Neural crest cell (in vitro differentiated cells): Measurements from ENCODE around the gene PPP1R27. TPM values are rescaled to one million over a fixed set of nuclear protein-coding genes. Genes with fewer than 3 reads are reported as not detected.

ENCODE experiments used
- DNase-seq: peaks from one replicate; pipeline ENCODE4 v3.0.0; 2021; ENCODE audit warnings: low read depth, mixed read lengths, low spot score
- H3K27ac Mint-ChIP-seq: one replicate; pipeline ENCODE4 v1.8.0; 2021; ENCODE audit warnings: mild to moderate bottlenecking, mixed read lengths; ENCODE audit not compliant: unreplicated experiment
- H3K27me3 Mint-ChIP-seq: 2 replicates; pipeline ENCODE4 v1.8.0; 2021; ENCODE audit warnings: low read depth, mild to moderate bottlenecking, mixed read lengths
- H3K36me3 Mint-ChIP-seq: 2 replicates; pipeline ENCODE4 v1.8.0; 2021; ENCODE audit warnings: low read depth, mild to moderate bottlenecking, mixed read lengths
- H3K4me1 Mint-ChIP-seq: 2 replicates; pipeline ENCODE4 v1.8.0; 2021; ENCODE audit warnings: mixed read lengths
- H3K4me3 Mint-ChIP-seq: one replicate; pipeline ENCODE4 v1.8.0; 2021; ENCODE audit warnings: mild to moderate bottlenecking, mixed read lengths
- H3K9me3 Mint-ChIP-seq: 2 replicates; pipeline ENCODE4 v1.8.0; 2021; ENCODE audit warnings: mixed read lengths
- total RNA-seq: library from RNA; stranded (reverse); gene quantifications from 2 replicates; pipeline ENCODE4 v1.2.1, GENCODE V29; 2021
- TF ChIP-seq, protein P1 (sequence below): fragments of 200-600 bp; sonication (generic); conservative IDR thresholded peaks from 2 replicates; pipeline ENCODE4 v1.5.0; 2021; ENCODE audit warnings: antibody characterized with exemption, mild to moderate bottlenecking

PPP1R27 gene
- total RNA-seq, 1 donor from 2014 or later: not detected

DNA sequence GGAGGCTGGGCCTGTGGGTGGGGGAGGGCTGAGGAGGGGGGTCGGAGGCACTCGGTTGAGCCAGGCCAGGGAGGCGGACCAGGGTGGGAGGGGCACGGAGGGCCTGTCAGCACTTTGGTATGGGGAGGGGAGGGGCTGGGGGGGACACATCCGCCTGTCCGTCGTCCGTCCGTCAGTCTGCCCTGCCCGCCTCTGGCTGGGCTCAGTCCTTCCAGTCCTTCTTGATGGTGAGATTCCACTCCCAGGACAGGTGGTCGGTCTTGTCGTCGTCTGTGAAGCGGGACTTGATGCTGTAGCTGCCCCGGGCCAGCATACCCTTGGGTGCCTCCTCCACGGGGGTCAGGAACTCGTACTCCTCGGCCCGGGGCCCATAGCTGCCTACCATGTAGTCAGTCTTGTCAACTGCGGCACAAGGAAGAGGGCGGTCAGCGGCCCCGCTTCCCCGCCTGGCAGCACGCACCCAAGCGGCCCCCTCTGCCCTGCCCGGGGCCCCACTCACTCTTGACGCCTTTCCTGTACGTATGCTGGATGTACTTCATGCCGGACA, 33.9 kb upstream of the PPP1R27 start:
- peaks cover 27% of the 10 kb centered on the region for H3K4me1 Mint-ChIP-seq
- H3K4me3 Mint-ChIP-seq: peak overlapping the region; percentile 94
- DNase-seq: no peak
- H3K27me3 Mint-ChIP-seq: peaks cover 17% of the 10 kb centered on the region
- peaks cover 3% of the 10 kb centered on the region for H3K36me3 Mint-ChIP-seq
- H3K27ac Mint-ChIP-seq: no peak overlapping the region
- H3K9me3 Mint-ChIP-seq: no peaks in the 10 kb centered on the region
- TF ChIP-seq, protein P1, sequence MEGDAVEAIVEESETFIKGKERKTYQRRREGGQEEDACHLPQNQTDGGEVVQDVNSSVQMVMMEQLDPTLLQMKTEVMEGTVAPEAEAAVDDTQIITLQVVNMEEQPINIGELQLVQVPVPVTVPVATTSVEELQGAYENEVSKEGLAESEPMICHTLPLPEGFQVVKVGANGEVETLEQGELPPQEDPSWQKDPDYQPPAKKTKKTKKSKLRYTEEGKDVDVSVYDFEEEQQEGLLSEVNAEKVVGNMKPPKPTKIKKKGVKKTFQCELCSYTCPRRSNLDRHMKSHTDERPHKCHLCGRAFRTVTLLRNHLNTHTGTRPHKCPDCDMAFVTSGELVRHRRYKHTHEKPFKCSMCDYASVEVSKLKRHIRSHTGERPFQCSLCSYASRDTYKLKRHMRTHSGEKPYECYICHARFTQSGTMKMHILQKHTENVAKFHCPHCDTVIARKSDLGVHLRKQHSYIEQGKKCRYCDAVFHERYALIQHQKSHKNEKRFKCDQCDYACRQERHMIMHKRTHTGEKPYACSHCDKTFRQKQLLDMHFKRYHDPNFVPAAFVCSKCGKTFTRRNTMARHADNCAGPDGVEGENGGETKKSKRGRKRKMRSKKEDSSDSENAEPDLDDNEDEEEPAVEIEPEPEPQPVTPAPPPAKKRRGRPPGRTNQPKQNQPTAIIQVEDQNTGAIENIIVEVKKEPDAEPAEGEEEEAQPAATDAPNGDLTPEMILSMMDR: no peak

DNA sequence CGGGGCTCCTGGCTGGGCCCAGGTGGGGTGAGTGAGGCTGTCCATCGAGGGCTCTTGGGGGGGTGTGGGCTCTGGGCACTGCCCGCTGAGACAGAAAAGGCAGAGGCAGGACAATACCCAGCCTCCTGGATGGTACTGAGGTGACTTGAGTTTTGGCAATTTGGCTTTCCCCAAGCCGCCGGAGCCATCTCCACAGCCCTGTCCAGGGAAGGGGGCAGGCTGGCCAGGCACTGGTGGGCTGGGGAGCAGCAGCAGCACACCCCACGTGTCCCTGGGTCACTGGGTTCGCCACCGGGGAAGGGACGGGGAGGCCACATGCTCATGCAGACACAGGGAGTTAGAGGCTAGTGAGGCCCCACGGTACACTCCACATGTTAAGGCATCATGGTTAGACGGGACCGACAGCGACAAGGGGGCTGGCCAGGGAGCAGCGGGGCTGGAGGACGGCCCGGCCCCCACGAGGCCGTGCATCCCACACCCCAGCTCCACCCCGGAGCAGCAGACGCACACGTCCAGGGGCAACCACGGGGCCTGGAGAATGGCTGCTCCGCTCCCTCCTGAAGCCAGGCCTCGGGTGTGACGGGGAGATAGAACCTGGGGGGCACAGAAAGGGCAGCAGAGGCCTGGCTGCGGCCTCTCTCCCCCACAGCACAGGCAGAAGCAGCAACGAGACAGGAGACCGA, 33.3 kb upstream of the PPP1R27 start:
- Mint-ChIP-seq H3K36me3 (peaks cover 3% of the 10 kb centered on the region), H3K9me3 (no peaks in the 10 kb centered on the region), H3K27me3 (peaks cover 17% of the 10 kb centered on the region), H3K4me1 (peaks cover 31% of the 10 kb centered on the region), H3K4me3 (peak overlapping the region; percentile 85), H3K27ac (no peak overlapping the region)
- DNase-seq: no peak
- TF ChIP-seq, protein P1: no peak

DNA sequence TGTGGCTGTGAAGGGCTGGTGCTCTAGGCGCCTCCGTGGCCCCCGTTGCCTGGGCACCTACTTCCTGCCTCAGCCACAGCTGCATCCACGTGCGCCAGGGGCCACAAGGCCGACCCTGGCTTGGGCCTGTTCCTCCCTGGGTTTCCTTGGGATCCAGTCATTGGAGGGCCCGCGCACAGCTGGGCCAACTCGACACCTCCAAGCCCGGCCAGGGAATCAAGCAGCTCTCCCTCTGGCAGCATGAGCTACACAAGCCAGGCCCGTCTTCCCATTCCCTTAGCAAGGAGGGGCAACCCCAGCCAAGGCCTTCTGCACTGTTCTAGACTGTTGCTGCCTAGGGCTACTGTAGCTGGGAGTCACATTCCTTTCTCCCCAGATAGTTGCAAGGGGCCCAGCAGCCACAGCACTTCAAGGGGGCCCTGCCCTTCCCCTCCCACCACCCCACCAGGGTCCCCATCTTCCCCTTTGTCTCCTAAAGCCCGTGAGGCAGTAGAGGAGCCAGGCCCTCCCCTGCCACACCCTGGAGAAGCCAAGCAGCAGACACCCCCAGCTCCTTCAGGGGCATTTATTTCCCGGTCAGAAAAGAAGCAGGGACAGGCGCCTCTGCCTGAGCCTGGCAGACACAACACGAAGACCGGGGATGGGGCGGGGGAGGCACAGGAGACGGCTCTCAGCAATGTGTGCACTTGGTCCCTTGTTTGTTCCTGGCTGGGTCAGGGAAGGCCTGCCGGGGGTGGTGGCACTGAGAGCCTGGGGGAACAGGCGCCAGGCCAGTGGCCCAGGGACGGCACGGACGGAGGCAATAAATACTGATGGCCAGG, 32.5 kb upstream of the PPP1R27 start:
- H3K4me1 Mint-ChIP-seq: peaks cover 32% of the 10 kb centered on the region

DNA sequence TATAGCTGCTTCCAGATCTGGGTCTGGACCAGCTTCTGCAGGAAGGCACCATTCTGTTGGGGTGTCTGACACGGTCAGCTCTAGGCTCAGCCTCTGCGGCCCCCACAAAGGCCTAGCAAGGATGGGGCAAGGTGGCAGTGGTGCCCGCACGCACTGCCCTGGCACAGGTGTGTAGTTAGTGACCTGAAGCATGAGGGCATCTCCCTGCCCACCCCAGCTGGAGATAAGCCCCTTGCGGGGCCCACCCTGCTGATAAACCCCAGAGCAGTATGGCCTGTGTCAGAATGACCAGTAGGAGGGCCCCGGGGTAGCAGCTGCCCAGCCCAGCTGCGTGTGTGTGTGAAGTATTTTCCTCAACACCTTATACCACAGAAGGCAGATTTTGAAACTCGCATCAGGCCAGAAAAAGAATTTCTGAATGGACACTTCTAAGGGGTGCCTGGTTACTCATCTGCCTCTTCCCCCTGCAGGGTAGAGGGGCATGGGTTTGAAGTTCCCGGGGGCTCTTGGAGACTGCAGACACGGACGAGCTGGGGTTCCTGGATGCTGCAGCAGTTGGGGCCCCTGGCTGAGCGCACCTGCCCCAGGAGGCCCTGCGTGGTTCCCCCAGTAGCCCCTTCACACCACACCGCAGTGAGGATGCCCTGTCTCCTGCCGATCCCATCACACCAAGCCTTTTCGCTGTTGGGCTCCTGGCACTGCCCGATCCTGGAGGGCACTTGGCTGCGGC, 31.8 kb upstream of the PPP1R27 start:
- peaks cover 31% of the 10 kb centered on the region for H3K4me1 Mint-ChIP-seq
- no peaks in the 10 kb centered on the region for H3K9me3 Mint-ChIP-seq
- no peak overlapping the region for H3K27ac Mint-ChIP-seq
- peak overlapping the region; percentile 85 for H3K4me3 Mint-ChIP-seq
- H3K36me3 Mint-ChIP-seq: peaks cover 6% of the 10 kb centered on the region
- TF ChIP-seq, protein P1: no peak
- peaks cover 17% of the 10 kb centered on the region for H3K27me3 Mint-ChIP-seq
- DNase-seq: no peak

More for the DNA sequence above, 32.5 kb upstream of the PPP1R27 start:
- DNase-seq: no peak
- peak overlapping the region; percentile 85 for H3K4me3 Mint-ChIP-seq
- H3K27ac Mint-ChIP-seq: peak overlapping the region; percentile 19
- TF ChIP-seq, protein P1: no peak
- H3K9me3 Mint-ChIP-seq: no peaks in the 10 kb centered on the region
- H3K27me3 Mint-ChIP-seq: peaks cover 19% of the 10 kb centered on the region
- H3K36me3 Mint-ChIP-seq: peaks cover 6% of the 10 kb centered on the region

DNA sequence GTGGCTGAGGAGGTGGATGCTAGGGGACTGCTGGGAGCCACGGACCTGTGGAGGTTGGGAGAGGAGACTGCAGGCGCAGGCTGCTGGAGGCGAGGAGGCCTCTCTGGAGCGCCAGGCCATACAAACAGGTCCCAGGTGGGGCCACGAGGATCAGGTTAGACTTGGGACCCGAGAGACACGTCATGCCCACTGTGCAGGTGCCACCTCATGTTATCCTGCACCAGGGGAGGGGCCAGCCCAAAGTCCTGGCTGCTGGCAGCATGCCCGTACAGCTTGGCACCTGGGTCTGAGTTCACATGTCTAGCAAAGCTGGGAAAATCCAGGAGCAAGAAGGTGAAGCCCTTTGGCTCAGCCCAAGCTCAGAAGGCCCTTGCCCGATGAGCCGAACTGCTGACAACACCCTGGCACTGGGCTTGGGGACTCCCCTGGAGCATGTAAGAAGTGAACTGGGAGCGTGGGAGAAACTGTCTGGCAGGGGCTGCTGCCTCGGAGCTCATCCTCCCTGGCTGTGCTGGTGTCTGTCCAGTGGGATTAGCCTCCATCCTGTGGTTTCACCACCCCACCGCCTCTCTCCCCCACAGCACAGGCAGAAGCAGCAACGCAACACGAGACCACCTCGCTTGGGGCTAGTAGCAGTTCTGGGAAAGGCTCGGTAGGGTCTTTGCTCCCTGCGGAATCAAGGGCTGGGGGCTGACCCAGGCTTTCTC, 31.0 kb upstream of the PPP1R27 start:
- H3K36me3 Mint-ChIP-seq: peaks cover 6% of the 10 kb centered on the region
- H3K4me3 Mint-ChIP-seq: peak overlapping the region; percentile 85
- peaks cover 20% of the 10 kb centered on the region for H3K27me3 Mint-ChIP-seq
- H3K9me3 Mint-ChIP-seq: no peaks in the 10 kb centered on the region
- DNase-seq: no peak
- peaks cover 34% of the 10 kb centered on the region for H3K4me1 Mint-ChIP-seq
- TF ChIP-seq, protein P1: no peak
- no peak overlapping the region for H3K27ac Mint-ChIP-seq
